H1 (cell line): ENCODE data around the gene GBP5. TPM values are rescaled to one million over a fixed set of nuclear protein-coding genes. Genes with fewer than 3 reads are reported as not detected.

Source experiments
- CTCF ChIA-PET: fragments of 300-600 bp; sonication (Branson Sonifier 250); formaldehyde crosslinking; loops from one replicate; lab custom pipeline; 2021; ENCODE audit not compliant: partially characterized antibody; lab: Charles Lee
- POLR2A ChIA-PET: fragments of 300-600 bp; sonication (Branson Sonifier 250); formaldehyde crosslinking; loops from one replicate; lab custom pipeline; 2021; ENCODE audit warnings: inconsistent platforms; ENCODE audit not compliant: partially characterized antibody; lab: Charles Lee
- DNase-seq, 2 experiments: peaks; one replicate each; pipeline versions ENCODE4 v3.0.0 to v3.0.0-alpha.2; 2010 to 2022; ENCODE audit warnings: low spot score in 2 of 2, low read depth in 1 of 2, mixed read lengths in 1 of 2
- FAIRE-seq: peaks from 2 replicates; lab custom pipeline; 2011; peaks lifted over from hg19 to GRCh38; lab: Jason Lieb, UNC
- H2AFZ ChIP-seq: 2 replicates; pipeline ENCODE4 v1.8.1; 2012; ENCODE audit warnings: low read length, inconsistent platforms
- H2AK5ac ChIP-seq: 2 replicates; pipeline ENCODE4 v1.6.1; 2013; ENCODE audit warnings: low read depth, low read length
- H2BK120ac ChIP-seq: replicated peaks from 2 replicates; pipeline ENCODE3; 2013; ENCODE audit warnings: low read depth, low read length, inconsistent platforms
- H2BK12ac ChIP-seq: 2 replicates; pipeline ENCODE4 v1.6.1; 2013; ENCODE audit warnings: low read depth, low read length
- H2BK15ac ChIP-seq: 2 replicates; pipeline ENCODE4 v1.6.1; 2013; ENCODE audit warnings: low read length
- H2BK20ac ChIP-seq: 2 replicates; pipeline ENCODE4 v1.6.1; 2013; ENCODE audit warnings: low read length
- H2BK5ac ChIP-seq: 2 replicates; pipeline ENCODE4 v1.6.1; 2013; ENCODE audit warnings: low read depth, low read length
- H3K14ac ChIP-seq: 2 replicates; pipeline ENCODE4 v1.6.1; 2013; ENCODE audit warnings: inconsistent platforms; ENCODE audit not compliant: insufficient read length
- H3K18ac ChIP-seq: 2 replicates; pipeline ENCODE4 v1.6.1; 2013; ENCODE audit warnings: low read length; ENCODE audit errors: extremely low read depth
- H3K23ac ChIP-seq: 2 replicates; pipeline ENCODE4 v1.6.1; 2013; ENCODE audit warnings: inconsistent platforms; ENCODE audit not compliant: insufficient read length
- H3K23me2 ChIP-seq: 2 replicates; pipeline ENCODE4 v1.6.1; 2013; ENCODE audit warnings: low read depth, low read length
- H3K27ac ChIP-seq: 2 replicates; pipeline ENCODE4 v1.6.1; 2011; ENCODE audit warnings: low read depth, low read length, inconsistent platforms
- H3K27me3 ChIP-seq, 4 experiments: replicated peaks in 1 of 4; 1 replicate in 1 of 4; 2 replicates in 3 of 4; pipeline versions ENCODE4 v1.6.1 to v1.8.1; 2011 to 2013; ENCODE audit warnings: low read length in 3 of 4, mild to moderate bottlenecking in 3 of 4, inconsistent platforms in 2 of 4, mixed read lengths in 2 of 4, moderate library complexity in 1 of 4; ENCODE audit not compliant: control insufficient read depth in 3 of 4, insufficient read depth in 3 of 4; ENCODE audit errors: extremely low read depth in 1 of 4
- H3K36me3 ChIP-seq, 4 experiments: 2 replicates each; pipeline versions ENCODE4 v1.6.1 to v1.8.1; 2011 to 2013; ENCODE audit warnings: mild to moderate bottlenecking in 4 of 4, low read length in 3 of 4, moderate library complexity in 2 of 4, control low read depth in 1 of 4, inconsistent platforms in 1 of 4; ENCODE audit not compliant: insufficient read depth in 4 of 4, control insufficient read depth in 2 of 4
- H3K4ac ChIP-seq: replicated peaks from 2 replicates; pipeline ENCODE3; 2013; ENCODE audit warnings: low read length, low read depth, mixed read lengths, inconsistent platforms; ENCODE audit not compliant: insufficient read length
- H3K4me1 ChIP-seq, 4 experiments: replicated peaks in 1 of 4; 1 replicate in 1 of 4; 2 replicates in 3 of 4; pipeline versions ENCODE4 v1.6.1 to v1.8.1; 2011 to 2013; ENCODE audit warnings: low read length in 3 of 4, inconsistent platforms in 2 of 4, mixed read lengths in 1 of 4; ENCODE audit not compliant: insufficient read depth in 4 of 4, control insufficient read depth in 3 of 4
- H3K4me2 ChIP-seq, 2 experiments: 2 replicates each; pipeline versions ENCODE4 v1.6.1 to v1.8.1; 2011 to 2013; ENCODE audit warnings: low read depth in 2 of 2, low read length in 2 of 2, control low read depth in 1 of 2, inconsistent platforms in 1 of 2, mild to moderate bottlenecking in 1 of 2; ENCODE audit not compliant: insufficient read depth in 1 of 2
- H3K4me3 ChIP-seq, 4 experiments: fragments of 200-600, 300-600 bp in 1 of 4; sonication (generic), shearing (Covaris generic), sonication (Bioruptor Twin) in 1 of 4; 2 replicates each; pipeline versions ENCODE4 v1.5.1 to v1.8.1; 2011 to 2016; ENCODE audit warnings: low read length in 4 of 4, low read depth in 3 of 4, control low read depth in 2 of 4, inconsistent platforms in 2 of 4, mild to moderate bottlenecking in 2 of 4, mixed read lengths in 1 of 4, moderate library complexity in 1 of 4; ENCODE audit not compliant: insufficient read depth in 2 of 4; ENCODE audit errors: extremely low read depth in 1 of 4
- H3K56ac ChIP-seq: replicated peaks from 2 replicates; pipeline ENCODE3; 2013; ENCODE audit warnings: low read depth, mild to moderate bottlenecking, mixed read lengths, low read length, inconsistent platforms; ENCODE audit not compliant: insufficient read length
- H3K79me1 ChIP-seq: 2 replicates; pipeline ENCODE4 v1.6.1; 2013; ENCODE audit warnings: low read depth, low read length, control low read depth
- H3K79me2 ChIP-seq, 2 experiments: 2 replicates each; pipeline versions ENCODE4 v1.6.1 to v1.8.1; 2012 to 2013; ENCODE audit warnings: low read length in 2 of 2, mild to moderate bottlenecking in 2 of 2, inconsistent platforms in 1 of 2; ENCODE audit not compliant: insufficient read depth in 2 of 2, control insufficient read depth in 1 of 2
- H3K9ac ChIP-seq, 4 experiments: replicated peaks in 1 of 4; 1 replicate in 1 of 4; 2 replicates in 3 of 4; pipeline versions ENCODE4 v1.6.1 to v1.8.1; 2011 to 2013; ENCODE audit warnings: low read depth in 3 of 4, low read length in 3 of 4, control low read depth in 2 of 4, mild to moderate bottlenecking in 2 of 4, moderate library complexity in 2 of 4, inconsistent platforms in 1 of 4; ENCODE audit errors: extremely low read depth in 1 of 4
- H3K9me3 ChIP-seq, 2 experiments: 2 replicates each; pipeline versions ENCODE4 v1.6.1 to v1.8.1; 2012 to 2013; ENCODE audit warnings: mild to moderate bottlenecking in 2 of 2, moderate library complexity in 2 of 2, control low read depth in 1 of 2, inconsistent platforms in 1 of 2, low read depth in 1 of 2, low read length in 1 of 2, mixed read lengths in 1 of 2; ENCODE audit not compliant: insufficient read depth in 2 of 2
- H4K20me1 ChIP-seq, 2 experiments: replicated peaks in 1 of 2; 2 replicates each; pipeline versions ENCODE3 to v1.8.1; 2011 to 2013; ENCODE audit warnings: inconsistent platforms in 2 of 2, low read length in 2 of 2, mild to moderate bottlenecking in 1 of 2; ENCODE audit not compliant: insufficient read depth in 2 of 2, control insufficient read depth in 1 of 2
- H4K5ac ChIP-seq: 2 replicates; pipeline ENCODE4 v1.6.1; 2013; ENCODE audit warnings: low read length, low read depth, mixed read lengths, inconsistent platforms; ENCODE audit not compliant: insufficient read length
- H4K8ac ChIP-seq: 2 replicates; pipeline ENCODE4 v1.8.0; 2013; ENCODE audit warnings: mild to moderate bottlenecking, moderate library complexity, low read length, inconsistent platforms; ENCODE audit not compliant: insufficient read depth; ENCODE audit errors: extremely low read depth
- H4K91ac ChIP-seq: replicated peaks from 2 replicates; pipeline ENCODE3; 2013; ENCODE audit warnings: low read length, mixed read lengths, inconsistent platforms; ENCODE audit not compliant: insufficient read length
- ATF2 ChIP-seq: IDR thresholded peaks from 2 replicates; pipeline ENCODE4 v1.6.1; 2012; ENCODE audit warnings: low read length, inconsistent platforms
- CTBP2 ChIP-seq: IDR thresholded peaks from 2 replicates; pipeline ENCODE4 v1.7.0; 2011; ENCODE audit warnings: borderline replicate concordance, mild to moderate bottlenecking, moderate library complexity, mixed read lengths, low read length; ENCODE audit not compliant: insufficient read depth, insufficient read length
- GABPA ChIP-seq: IDR thresholded peaks from 2 replicates; pipeline ENCODE4 v1.6.1; 2011; ENCODE audit warnings: mild to moderate bottlenecking, low read length, moderate library complexity, borderline replicate concordance; ENCODE audit not compliant: insufficient read depth
- HDAC2 ChIP-seq, 2 experiments: fragments of 300-600 bp in 1 of 2; sonication (generic) in 1 of 2; IDR thresholded peaks; 2 replicates each; pipeline ENCODE4 v1.6.1; 2011 to 2012; ENCODE audit warnings: low read depth in 2 of 2, low read length in 2 of 2, mild to moderate bottlenecking in 2 of 2, moderate library complexity in 2 of 2, borderline replicate concordance in 1 of 2, inconsistent platforms in 1 of 2
- MAFK ChIP-seq: IDR thresholded peaks from 2 replicates; pipeline ENCODE4 v1.6.1; 2012; ENCODE audit warnings: low read depth, mild to moderate bottlenecking, improper control_type of control experiment, low read length
- POLR2A ChIP-seq, 2 experiments: IDR thresholded peaks; 1 replicate in 1 of 2; 2 replicates in 1 of 2; pipeline ENCODE4 v1.6.1; 2011; ENCODE audit warnings: low read depth in 2 of 2, low read length in 2 of 2, mild to moderate bottlenecking in 2 of 2; ENCODE audit errors: control extremely low read depth in 1 of 2
- SAP30 ChIP-seq: fragments of 300-600 bp; sonication (generic); IDR thresholded peaks from 2 replicates; pipeline ENCODE4 v1.7.1; 2012; ENCODE audit warnings: low read length, moderate library complexity, mild to moderate bottlenecking, inconsistent platforms; ENCODE audit not compliant: insufficient read depth, insufficient replicate concordance
- SIX5 ChIP-seq: IDR thresholded peaks from 2 replicates; pipeline ENCODE4 v1.6.1; 2011; ENCODE audit warnings: mild to moderate bottlenecking, low read depth, low read length
- SP2 ChIP-seq: IDR thresholded peaks from 2 replicates; pipeline ENCODE4 v1.6.1; 2012; ENCODE audit warnings: mild to moderate bottlenecking, low read length, inconsistent platforms
- TEAD4 ChIP-seq: IDR thresholded peaks from 2 replicates; pipeline ENCODE4 v1.6.1; 2012; ENCODE audit warnings: low read depth, low read length, inconsistent platforms, mixed read lengths
- USF2 ChIP-seq: IDR thresholded peaks from 2 replicates; pipeline ENCODE4 v1.6.1; 2011; ENCODE audit warnings: low read length, improper control_type of control experiment
- YY1 ChIP-seq: IDR thresholded peaks from 2 replicates; pipeline ENCODE4 v1.6.1; 2011; ENCODE audit warnings: low read depth, mild to moderate bottlenecking, low read length
- polyA plus RNA-seq, 7 experiments: library from polyadenylated mRNA; depleted of rRNA in 3 of 7; stranded (reverse) in 5 of 7; unstranded in 2 of 7; fragments of >200 nt in 5 of 7; fragments of 200-250 nt in 2 of 7; gene quantifications; 1 replicate in 5 of 7; 2 replicates in 1 of 7; 4 replicates in 1 of 7; pipeline versions ENCODE4 v1.2.1 to v1.2.3, GENCODE V29; 2011 to 2013; ENCODE audit warnings: missing spikeins in 2 of 7, mixed read lengths in 2 of 7
- total RNA-seq: library from RNA; stranded (reverse); fragmentation: NEBNext Ultra II Directional; extraction: Animal tissue kit (Norgen Biotek cat#: 25700); gene quantifications from 2 replicates; pipeline ENCODE4 v1.2.1, GENCODE V29; 2021

Gene GBP5
- total and polyA plus RNA-seq, 2 of the 8 experiments (the other 6 are each of a cell fraction or from before 2014, with no cell fraction given) = not detected

GRCh38 chr1:89310976-89311375 is 38.3 kb upstream of the GBP5 start:
- DNase-seq (no peak), FAIRE-seq (no peak)
- no peak overlapping the region for H2BK15ac ChIP-seq
- H2BK12ac ChIP-seq = no peak overlapping the region
- no peak overlapping the region for H3K4ac ChIP-seq
- no peak overlapping the region for H2BK5ac ChIP-seq
- H4K91ac ChIP-seq = no peak overlapping the region
- POLR2A ChIA-PET = interaction anchor here (0.6 kb wide), 1 partner anchor 333 kb away, joined by 3 read pairs; no protein-coding TSS in a partner anchor
- H3K18ac ChIP-seq = no peak overlapping the region
- no peaks in the 10 kb centered on the region for H3K27me3 ChIP-seq
- no peak overlapping the region for H3K4me2 ChIP-seq
- no peaks in the 10 kb centered on the region; a peak in 1 of 4 replicates for H3K9me3 ChIP-seq
- H3K4me1 ChIP-seq = no peaks in the 10 kb centered on the region
- H4K5ac ChIP-seq = no peak overlapping the region
- H3K4me3 ChIP-seq = no peak overlapping the region
- 0 out of 2 replicates have a peak overlapping the region, but pooled peaks have one; percentile 63 for H2AFZ ChIP-seq
- H3K23ac ChIP-seq = no peak overlapping the region
- no peak overlapping the region for H3K27ac ChIP-seq
- H4K8ac ChIP-seq = no peak overlapping the region
- no peak overlapping the region for H3K9ac ChIP-seq
- no peak overlapping the region for H3K14ac ChIP-seq
- no peaks in the 10 kb centered on the region for H4K20me1 ChIP-seq
- H2BK120ac ChIP-seq = no peak overlapping the region
- H2AK5ac ChIP-seq = no peak overlapping the region
- H3K79me2 ChIP-seq = no peaks in the 10 kb centered on the region
- no peak overlapping the region for H2BK20ac ChIP-seq
- H3K56ac ChIP-seq = no peak overlapping the region
- no peaks in the 10 kb centered on the region for H3K36me3 ChIP-seq
- H3K23me2 ChIP-seq = no peaks in the 10 kb centered on the region
- CTCF ChIA-PET = interaction anchor here (1.4 kb wide), 1 partner anchor 47 kb away, joined by 4 read pairs; no protein-coding TSS in a partner anchor
- H3K79me1 ChIP-seq = no peaks in the 10 kb centered on the region
- no peak for TF ChIP-seq ATF2
- no peak for TF ChIP-seq MAFK
- TF ChIP-seq POLR2A (IDR thresholded peaks at IDR 0.05; ENCODE audit: control extremely low read depth in 1 of 2, low read depth in 2 of 2, low read length in 2 of 2) = no peak
- TF ChIP-seq HDAC2 (IDR thresholded peaks at IDR 0.05; ENCODE audit: borderline replicate concordance in 1 of 2, low read depth in 2 of 2, low read length in 2 of 2) = no peak
- TF ChIP-seq YY1 = no peak
- TF ChIP-seq USF2 = no peak
- TF ChIP-seq SIX5 = no peak
- no peak for TF ChIP-seq SAP30
- TF ChIP-seq GABPA = no peak
- TF ChIP-seq TEAD4 = no peak
- no peak for TF ChIP-seq CTBP2
- no peak for TF ChIP-seq SP2
